BJ (cell line): ENCODE results near the gene P3H1. TPM values are rescaled to one million over a fixed set of nuclear protein-coding genes. Genes with fewer than 3 reads are reported as not detected.
A peak's percentile ranks its signal among the peaks of the same experiment; 100 is the strongest.

Source experiments
- CTCF ChIA-PET: fragments of 350-600 bp; formaldehyde crosslinking; extraction: SDS; loops from one replicate; lab custom pipeline; 2021; ENCODE audit warnings: antibody characterized with exemption, inconsistent platforms; lab: Yijun Ruan, JAX
- POLR2A ChIA-PET: fragments of 300-600 bp; sonication (Branson Sonifier 250); formaldehyde crosslinking; extraction: SDS; loops from one replicate; lab custom pipeline; 2021; ENCODE audit warnings: antibody characterized with exemption; lab: Charles Lee
- DNase-seq: peaks from one replicate; pipeline ENCODE4 v3.0.0-alpha.2; 2011; ENCODE audit warnings: low read depth
- H3K27me3 ChIP-seq: 2 replicates; pipeline ENCODE4 v1.6.0; 2011; ENCODE audit warnings: low read length; ENCODE audit not compliant: control insufficient read depth, insufficient read depth
- H3K36me3 ChIP-seq: 2 replicates; pipeline ENCODE4 v1.5.1; 2011; ENCODE audit warnings: low read length; ENCODE audit not compliant: control insufficient read depth, insufficient read depth
- H3K4me3 ChIP-seq: 2 replicates; pipeline ENCODE4 v1.5.1; 2011; ENCODE audit warnings: low read depth, mild to moderate bottlenecking, control low read depth, low read length
- CTCF ChIP-seq: IDR thresholded peaks from 2 replicates; pipeline ENCODE4 v1.5.1; 2011; ENCODE audit warnings: low read depth, mild to moderate bottlenecking, control low read depth, inconsistent platforms, low read length, moderate library complexity; ENCODE audit not compliant: insufficient read depth
- polyA plus RNA-seq: library from polyadenylated mRNA; depleted of rRNA; stranded (reverse); fragments of >200 nt; gene quantifications from 2 replicates; pipeline ENCODE4 v1.2.3, GENCODE V29; 2011

The P3H1 gene
- polyA plus RNA-seq, 1 experiment: 228 TPM

- DNase-seq: no peak
- H3K36me3 ChIP-seq: peaks cover 15% of the 10 kb centered on the region
- no peak overlapping the region for H3K4me3 ChIP-seq
- H3K27me3 ChIP-seq: no peaks in the 10 kb centered on the region
- ChIA-PET POLR2A (interaction anchor here (0.6 kb wide), 1 partner anchor 97 kb away, joined by 3 read pairs; no protein-coding TSS in a partner anchor), CTCF (interaction anchor here (0.6 to 5.2 kb wide), 6 partner anchors 12 to 294 kb away, joined by 3 to 82 read pairs (median 6); partner anchors contain the start of genes C1orf50 and P3H1)
- TF ChIP-seq CTCF: no peak
Measured at GRCh38 chr1:42780176-42780575, 13.3 kb upstream of the P3H1 start.

- no peaks in the 10 kb centered on the region for H3K27me3 ChIP-seq
- H3K4me3 ChIP-seq: no peak overlapping the region
- H3K36me3 ChIP-seq: peaks cover 17% of the 10 kb centered on the region
- CTCF ChIA-PET: interaction anchor here (0.6 to 5.2 kb wide), 7 partner anchors 8 to 294 kb away, joined by 3 to 82 read pairs (median 4); partner anchors contain the start of genes C1orf50 and P3H1
- TF ChIP-seq CTCF: no peak
- POLR2A ChIA-PET: no interaction called here
- no peak for DNase-seq
Measured at GRCh38 chr1:42779725-42780124, 12.9 kb upstream of the P3H1 start.

GRCh38 chr1:42777852-42778251 is 11.0 kb upstream of the P3H1 start:
- Histone ChIP-seq H3K27me3 (no peaks in the 10 kb centered on the region), H3K4me3 (no peak overlapping the region), H3K36me3 (peaks cover 21% of the 10 kb centered on the region)
- peak; percentile 79 for TF ChIP-seq CTCF
- CTCF ChIA-PET: interaction anchor here (0.6 to 5.2 kb wide), 23 partner anchors 9 to 1432 kb away, joined by 3 to 82 read pairs (median 5); partner anchors contain the start of genes C1orf50, ERMAP, P3H1 and SVBP
- no peak for DNase-seq
- POLR2A ChIA-PET: no interaction called here

GRCh38 chr1:42776502-42776901 is 9.7 kb upstream of the P3H1 start:
- Histone ChIP-seq H3K4me3 (no peak overlapping the region), H3K27me3 (no peaks in the 10 kb centered on the region), H3K36me3 (peaks cover 19% of the 10 kb centered on the region)
- DNase-seq: no peak
- no peak for TF ChIP-seq CTCF
- ChIA-PET POLR2A (no interaction called here), CTCF (interaction anchor here (0.7 to 5.2 kb wide), 11 partner anchors 8 to 297 kb away, joined by 3 to 82 read pairs (median 7); partner anchors contain the start of genes C1orf50, P3H1 and ZNF691)

- DNase-seq: no peak
- no peak overlapping the region for H3K4me3 ChIP-seq
- no peaks in the 10 kb centered on the region for H3K27me3 ChIP-seq
- POLR2A ChIA-PET: interaction anchor here (0.6 kb wide), 1 partner anchor 875 kb away, joined by 3 read pairs; no protein-coding TSS in a partner anchor
- TF ChIP-seq CTCF: no peak
- CTCF ChIA-PET: interaction anchor here (1.5 kb wide), 1 partner anchor 9 kb away, joined by 5 read pairs; the partner anchor contains the start of gene P3H1
- H3K36me3 ChIP-seq: peaks cover 17% of the 10 kb centered on the region
Measured at GRCh38 chr1:42774928-42775526, 8.2 kb upstream of the P3H1 start.
